Stimulated activated naive CD8-positive, alpha-beta T cell treated with anti-CD3 and anti-CD28 coated beads, Interleukin-15, amount 100 ng/mL, for 72 hours (primary cell): ENCODE data around the gene C10orf143.
"Not testable (repeated sequence)": the region's sequence is repeated elsewhere in the genome, so short reads cannot be mapped to it uniquely, and the experiment has no call there.

Experiments used
- ATAC-seq: fragments of 150-1000 bp; cut with Tn5 transposase; 2 replicates; pipeline ENCODE4 v1.10.0; 2021; ENCODE audit warnings: mild to moderate bottlenecking, moderate library complexity
- DNase-seq, 2 donors: peaks; one replicate each; pipeline ENCODE4 v3.0.0; 2021 to 2022
- H3K27ac Mint-ChIP-seq, 2 donors: one replicate each; pipeline ENCODE4 v1.8.0; 2022; ENCODE audit warnings: mild to moderate bottlenecking in 2 of 2, mixed read lengths in 2 of 2, moderate library complexity in 2 of 2
- H3K27me3 Mint-ChIP-seq: one replicate; pipeline ENCODE4 v1.8.0; 2022; ENCODE audit warnings: mixed read lengths
- H3K4me1 Mint-ChIP-seq: one replicate; pipeline ENCODE4 v1.8.0; 2022; ENCODE audit warnings: mild to moderate bottlenecking, mixed read lengths
- H3K4me3 Mint-ChIP-seq, 2 donors: one replicate each; pipeline ENCODE4 v1.8.0; 2022; ENCODE audit warnings: mild to moderate bottlenecking in 2 of 2, mixed read lengths in 2 of 2, moderate library complexity in 1 of 2
- H3K9me3 Mint-ChIP-seq, 2 donors: one replicate each; pipeline ENCODE4 v1.8.0; 2022; ENCODE audit warnings: mixed read lengths in 2 of 2

The C10orf143 gene

GRCh38 chr10:130127364-130128061, 16.9 kb upstream of the C10orf143 start:
- ATAC-seq (peak; percentile 91), DNase-seq (peak; percentile 34 to 54)
- Mint-ChIP-seq H3K4me3 (no peak overlapping the region), H3K27me3 (peaks cover 60% of the 10 kb centered on the region), H3K4me1 (peaks cover 6% of the 10 kb centered on the region), H3K9me3 (no peaks in the 10 kb centered on the region), H3K27ac (no peak overlapping the region)

- Mint-ChIP-seq H3K27ac (no peak overlapping the region), H3K27me3 (peaks cover 14% of the 10 kb centered on the region), H3K4me1 (no peaks in the 10 kb centered on the region), H3K4me3 (no peak overlapping the region), H3K9me3 (peaks cover 11% of the 10 kb centered on the region in 2 donors)
- no peak for ATAC-seq
- DNase-seq: no peak
Observed at GRCh38 chr10:130121486-130122079, 11.0 kb upstream of the C10orf143 start.

GRCh38 chr10:130117535-130117934, 6.9 kb upstream of the C10orf143 start:
- not testable (repeated sequence) for H3K4me3 Mint-ChIP-seq, H3K27ac Mint-ChIP-seq, H3K4me1 Mint-ChIP-seq, H3K27me3 Mint-ChIP-seq, ATAC-seq, DNase-seq
- peaks cover 11 to 18% of the 10 kb centered on the region in 2 donors for H3K9me3 Mint-ChIP-seq

- H3K4me1 Mint-ChIP-seq, ATAC-seq, H3K4me3 Mint-ChIP-seq, H3K27me3 Mint-ChIP-seq, DNase-seq, H3K27ac Mint-ChIP-seq: not testable (repeated sequence)
- H3K9me3 Mint-ChIP-seq: peaks cover 11 to 18% of the 10 kb centered on the region in 2 donors
Observed at GRCh38 chr10:130116942-130117341, 6.3 kb upstream of the C10orf143 start.

- Mint-ChIP-seq H3K4me1 (peaks cover 31% of the 10 kb centered on the region), H3K27me3 (no peaks in the 10 kb centered on the region), H3K4me3 (peak overlapping the region in 1 of 2 donors; percentile 99), H3K9me3 (peaks cover 7 to 16% of the 10 kb centered on the region in 2 donors), H3K27ac (no peak overlapping the region)
- ATAC-seq (no peak), DNase-seq (no peak)
Observed at GRCh38 chr10:130112821-130113220, 2.2 kb upstream of the C10orf143 start.

GRCh38 chr10:130111852-130112180, 1.2 kb upstream of the C10orf143 start:
- Mint-ChIP-seq H3K9me3 (peaks cover 0 to 8% of the 10 kb centered on the region in 2 donors), H3K27me3 (no peaks in the 10 kb centered on the region), H3K4me1 (peaks cover 41% of the 10 kb centered on the region), H3K4me3 (peak overlapping the region; percentile 92 to 99), H3K27ac (peak overlapping the region; percentile 99)
- ATAC-seq (no peak), DNase-seq (no peak)

GRCh38 chr10:130111113-130111851, 652 bp upstream of the C10orf143 start:
- Mint-ChIP-seq H3K4me3 (peak overlapping the region; percentile 92 to 99), H3K4me1 (peaks cover 46% of the 10 kb centered on the region), H3K27ac (peak overlapping the region; percentile 99), H3K9me3 (peaks cover 0 to 4% of the 10 kb centered on the region in 2 donors), H3K27me3 (no peaks in the 10 kb centered on the region)
- peak; percentile 89 for ATAC-seq
- DNase-seq: peak; percentile 91 to 96

GRCh38 chr10:130109796-130110245, 809 bp downstream of the C10orf143 start:
- H3K9me3 Mint-ChIP-seq: no peaks in the 10 kb centered on the region
- no peaks in the 10 kb centered on the region for H3K27me3 Mint-ChIP-seq
- no peak for ATAC-seq
- H3K27ac Mint-ChIP-seq: peak overlapping the region; percentile 96 to 99
- peak overlapping the region; percentile 92 to 99 for H3K4me3 Mint-ChIP-seq
- DNase-seq: peak; percentile 69 to 70
- H3K4me1 Mint-ChIP-seq: peaks cover 52% of the 10 kb centered on the region

- no peaks in the 10 kb centered on the region for H3K9me3 Mint-ChIP-seq
- DNase-seq (peak in 1 of 2 donors; percentile 27), ATAC-seq (no peak)
- peak overlapping the region; percentile 92 to 99 for H3K4me3 Mint-ChIP-seq
- H3K4me1 Mint-ChIP-seq: peaks cover 52% of the 10 kb centered on the region
- H3K27ac Mint-ChIP-seq: peak overlapping the region; percentile 45 to 73
- H3K27me3 Mint-ChIP-seq: no peaks in the 10 kb centered on the region
Observed at GRCh38 chr10:130108934-130109604, 1.6 kb downstream of the C10orf143 start.

- ATAC-seq, H3K27me3 Mint-ChIP-seq, DNase-seq, H3K9me3 Mint-ChIP-seq: not testable (repeated sequence)
- H3K4me1 Mint-ChIP-seq: peaks cover 52% of the 10 kb centered on the region
- H3K4me3 Mint-ChIP-seq: peak overlapping the region; percentile 75 to 84
- H3K27ac Mint-ChIP-seq: peak overlapping the region; percentile 94 to 97
Observed at GRCh38 chr10:130108146-130108545, 2.5 kb downstream of the C10orf143 start.

- peaks cover 42% of the 10 kb centered on the region for H3K4me1 Mint-ChIP-seq
- H3K27me3 Mint-ChIP-seq: no peaks in the 10 kb centered on the region
- no peak overlapping the region for H3K4me3 Mint-ChIP-seq
- no peak overlapping the region for H3K27ac Mint-ChIP-seq
- no peaks in the 10 kb centered on the region for H3K9me3 Mint-ChIP-seq
- ATAC-seq (no peak), DNase-seq (no peak)
Observed at GRCh38 chr10:130105724-130106123, 4.9 kb downstream of the C10orf143 start.

GRCh38 chr10:130099344-130099743, 11.3 kb downstream of the C10orf143 start:
- no peak for ATAC-seq
- Mint-ChIP-seq H3K4me1 (no peaks in the 10 kb centered on the region), H3K27me3 (no peaks in the 10 kb centered on the region), H3K4me3 (no peak overlapping the region), H3K9me3 (no peaks in the 10 kb centered on the region), H3K27ac (no peak overlapping the region)
- no peak for DNase-seq

GRCh38 chr10:130090565-130090964, 20.1 kb downstream of the C10orf143 start:
- H3K4me3 Mint-ChIP-seq, H3K27ac Mint-ChIP-seq, H3K27me3 Mint-ChIP-seq, DNase-seq, ATAC-seq, H3K4me1 Mint-ChIP-seq: not testable (repeated sequence)
- peaks cover 18 to 26% of the 10 kb centered on the region in 2 donors for H3K9me3 Mint-ChIP-seq

GRCh38 chr10:130080461-130080814, 30.2 kb downstream of the C10orf143 start:
- DNase-seq: no peak
- Mint-ChIP-seq H3K27ac (no peak overlapping the region), H3K4me1 (no peaks in the 10 kb centered on the region), H3K4me3 (no peak overlapping the region), H3K9me3 (no peaks in the 10 kb centered on the region), H3K27me3 (no peaks in the 10 kb centered on the region)
- no peak for ATAC-seq

GRCh38 chr10:130079614-130080460, 30.8 kb downstream of the C10orf143 start:
- ATAC-seq: no peak
- no peaks in the 10 kb centered on the region for H3K4me1 Mint-ChIP-seq
- no peaks in the 10 kb centered on the region for H3K27me3 Mint-ChIP-seq
- no peak overlapping the region for H3K4me3 Mint-ChIP-seq
- no peaks in the 10 kb centered on the region for H3K9me3 Mint-ChIP-seq
- no peak for DNase-seq
- no peak overlapping the region for H3K27ac Mint-ChIP-seq
